H1 (cell line): ENCODE data around the gene ARID1B. TPM values are rescaled to one million over a fixed set of nuclear protein-coding genes. Genes with fewer than 3 reads are reported as not detected.

Experiments used
- CTCF ChIA-PET: fragments of 300-600 bp; sonication (Branson Sonifier 250); formaldehyde crosslinking; loops from one replicate; lab custom pipeline; 2021; ENCODE audit not compliant: partially characterized antibody; lab: Charles Lee
- POLR2A ChIA-PET: fragments of 300-600 bp; sonication (Branson Sonifier 250); formaldehyde crosslinking; loops from one replicate; lab custom pipeline; 2021; ENCODE audit warnings: inconsistent platforms; ENCODE audit not compliant: partially characterized antibody; lab: Charles Lee
- DNase-seq, 2 experiments: peaks; one replicate each; pipeline versions ENCODE4 v3.0.0 to v3.0.0-alpha.2; 2010 to 2022; ENCODE audit warnings: low spot score in 2 of 2, low read depth in 1 of 2, mixed read lengths in 1 of 2
- FAIRE-seq: peaks from 2 replicates; lab custom pipeline; 2011; peaks lifted over from hg19 to GRCh38; lab: Jason Lieb, UNC
- H2AFZ ChIP-seq: 2 replicates; pipeline ENCODE4 v1.8.1; 2012; ENCODE audit warnings: low read length, inconsistent platforms
- H2AK5ac ChIP-seq: 2 replicates; pipeline ENCODE4 v1.6.1; 2013; ENCODE audit warnings: low read depth, low read length
- H2BK120ac ChIP-seq: replicated peaks from 2 replicates; pipeline ENCODE3; 2013; ENCODE audit warnings: low read depth, low read length, inconsistent platforms
- H2BK12ac ChIP-seq: 2 replicates; pipeline ENCODE4 v1.6.1; 2013; ENCODE audit warnings: low read depth, low read length
- H2BK15ac ChIP-seq: 2 replicates; pipeline ENCODE4 v1.6.1; 2013; ENCODE audit warnings: low read length
- H2BK20ac ChIP-seq: 2 replicates; pipeline ENCODE4 v1.6.1; 2013; ENCODE audit warnings: low read length
- H2BK5ac ChIP-seq: 2 replicates; pipeline ENCODE4 v1.6.1; 2013; ENCODE audit warnings: low read depth, low read length
- H3K14ac ChIP-seq: 2 replicates; pipeline ENCODE4 v1.6.1; 2013; ENCODE audit warnings: inconsistent platforms; ENCODE audit not compliant: insufficient read length
- H3K18ac ChIP-seq: 2 replicates; pipeline ENCODE4 v1.6.1; 2013; ENCODE audit warnings: low read length; ENCODE audit errors: extremely low read depth
- H3K23ac ChIP-seq: 2 replicates; pipeline ENCODE4 v1.6.1; 2013; ENCODE audit warnings: inconsistent platforms; ENCODE audit not compliant: insufficient read length
- H3K23me2 ChIP-seq: 2 replicates; pipeline ENCODE4 v1.6.1; 2013; ENCODE audit warnings: low read depth, low read length
- H3K27ac ChIP-seq: 2 replicates; pipeline ENCODE4 v1.6.1; 2011; ENCODE audit warnings: low read depth, low read length, inconsistent platforms
- H3K27me3 ChIP-seq, 4 experiments: replicated peaks in 1 of 4; 1 replicate in 1 of 4; 2 replicates in 3 of 4; pipeline versions ENCODE4 v1.6.1 to v1.8.1; 2011 to 2013; ENCODE audit warnings: low read length in 3 of 4, mild to moderate bottlenecking in 3 of 4, inconsistent platforms in 2 of 4, mixed read lengths in 2 of 4, moderate library complexity in 1 of 4; ENCODE audit not compliant: control insufficient read depth in 3 of 4, insufficient read depth in 3 of 4; ENCODE audit errors: extremely low read depth in 1 of 4
- H3K36me3 ChIP-seq, 4 experiments: 2 replicates each; pipeline versions ENCODE4 v1.6.1 to v1.8.1; 2011 to 2013; ENCODE audit warnings: mild to moderate bottlenecking in 4 of 4, low read length in 3 of 4, moderate library complexity in 2 of 4, control low read depth in 1 of 4, inconsistent platforms in 1 of 4; ENCODE audit not compliant: insufficient read depth in 4 of 4, control insufficient read depth in 2 of 4
- H3K4ac ChIP-seq: replicated peaks from 2 replicates; pipeline ENCODE3; 2013; ENCODE audit warnings: low read length, low read depth, mixed read lengths, inconsistent platforms; ENCODE audit not compliant: insufficient read length
- H3K4me1 ChIP-seq, 4 experiments: replicated peaks in 1 of 4; 1 replicate in 1 of 4; 2 replicates in 3 of 4; pipeline versions ENCODE4 v1.6.1 to v1.8.1; 2011 to 2013; ENCODE audit warnings: low read length in 3 of 4, inconsistent platforms in 2 of 4, mixed read lengths in 1 of 4; ENCODE audit not compliant: insufficient read depth in 4 of 4, control insufficient read depth in 3 of 4
- H3K4me2 ChIP-seq, 2 experiments: 2 replicates each; pipeline versions ENCODE4 v1.6.1 to v1.8.1; 2011 to 2013; ENCODE audit warnings: low read depth in 2 of 2, low read length in 2 of 2, control low read depth in 1 of 2, inconsistent platforms in 1 of 2, mild to moderate bottlenecking in 1 of 2; ENCODE audit not compliant: insufficient read depth in 1 of 2
- H3K4me3 ChIP-seq, 4 experiments: fragments of 200-600, 300-600 bp in 1 of 4; sonication (generic), shearing (Covaris generic), sonication (Bioruptor Twin) in 1 of 4; 2 replicates each; pipeline versions ENCODE4 v1.5.1 to v1.8.1; 2011 to 2016; ENCODE audit warnings: low read length in 4 of 4, low read depth in 3 of 4, control low read depth in 2 of 4, inconsistent platforms in 2 of 4, mild to moderate bottlenecking in 2 of 4, mixed read lengths in 1 of 4, moderate library complexity in 1 of 4; ENCODE audit not compliant: insufficient read depth in 2 of 4; ENCODE audit errors: extremely low read depth in 1 of 4
- H3K56ac ChIP-seq: replicated peaks from 2 replicates; pipeline ENCODE3; 2013; ENCODE audit warnings: low read depth, mild to moderate bottlenecking, mixed read lengths, low read length, inconsistent platforms; ENCODE audit not compliant: insufficient read length
- H3K79me1 ChIP-seq: 2 replicates; pipeline ENCODE4 v1.6.1; 2013; ENCODE audit warnings: low read depth, low read length, control low read depth
- H3K79me2 ChIP-seq, 2 experiments: 2 replicates each; pipeline versions ENCODE4 v1.6.1 to v1.8.1; 2012 to 2013; ENCODE audit warnings: low read length in 2 of 2, mild to moderate bottlenecking in 2 of 2, inconsistent platforms in 1 of 2; ENCODE audit not compliant: insufficient read depth in 2 of 2, control insufficient read depth in 1 of 2
- H3K9ac ChIP-seq, 4 experiments: replicated peaks in 1 of 4; 1 replicate in 1 of 4; 2 replicates in 3 of 4; pipeline versions ENCODE4 v1.6.1 to v1.8.1; 2011 to 2013; ENCODE audit warnings: low read depth in 3 of 4, low read length in 3 of 4, control low read depth in 2 of 4, mild to moderate bottlenecking in 2 of 4, moderate library complexity in 2 of 4, inconsistent platforms in 1 of 4; ENCODE audit errors: extremely low read depth in 1 of 4
- H3K9me3 ChIP-seq, 2 experiments: 2 replicates each; pipeline versions ENCODE4 v1.6.1 to v1.8.1; 2012 to 2013; ENCODE audit warnings: mild to moderate bottlenecking in 2 of 2, moderate library complexity in 2 of 2, control low read depth in 1 of 2, inconsistent platforms in 1 of 2, low read depth in 1 of 2, low read length in 1 of 2, mixed read lengths in 1 of 2; ENCODE audit not compliant: insufficient read depth in 2 of 2
- H4K20me1 ChIP-seq, 2 experiments: replicated peaks in 1 of 2; 2 replicates each; pipeline versions ENCODE3 to v1.8.1; 2011 to 2013; ENCODE audit warnings: inconsistent platforms in 2 of 2, low read length in 2 of 2, mild to moderate bottlenecking in 1 of 2; ENCODE audit not compliant: insufficient read depth in 2 of 2, control insufficient read depth in 1 of 2
- H4K5ac ChIP-seq: 2 replicates; pipeline ENCODE4 v1.6.1; 2013; ENCODE audit warnings: low read length, low read depth, mixed read lengths, inconsistent platforms; ENCODE audit not compliant: insufficient read length
- H4K8ac ChIP-seq: 2 replicates; pipeline ENCODE4 v1.8.0; 2013; ENCODE audit warnings: mild to moderate bottlenecking, moderate library complexity, low read length, inconsistent platforms; ENCODE audit not compliant: insufficient read depth; ENCODE audit errors: extremely low read depth
- H4K91ac ChIP-seq: replicated peaks from 2 replicates; pipeline ENCODE3; 2013; ENCODE audit warnings: low read length, mixed read lengths, inconsistent platforms; ENCODE audit not compliant: insufficient read length
- POLR2AphosphoS5 ChIP-seq: IDR thresholded peaks from 2 replicates; pipeline ENCODE4 v1.6.1; 2011; ENCODE audit warnings: low read depth, low read length
- WGBS, 2 experiments: shearing (Covaris generic) in 1 of 2; methylation state at CpG; one replicate each; pipeline versions ENCODE4 v1.1.6 to v1.1.7; 2013 to 2015; ENCODE audit warnings: low lambda C conversion rate in 2 of 2, mixed read lengths in 2 of 2, inconsistent platforms in 1 of 2, low coverage in 1 of 2, missing lambda C conversion rate in 1 of 2; ENCODE audit not compliant: insufficient replicate concordance in 2 of 2, insufficient coverage in 1 of 2, insufficient read length in 1 of 2; ENCODE audit errors: extremely low coverage in 1 of 2, missing lambda C conversion rate in 1 of 2; 5-methylcytosine and 5-hydroxymethylcytosine counted together
- polyA plus RNA-seq, 7 experiments: library from polyadenylated mRNA; depleted of rRNA in 3 of 7; stranded (reverse) in 5 of 7; unstranded in 2 of 7; fragments of >200 nt in 5 of 7; fragments of 200-250 nt in 2 of 7; gene quantifications; 1 replicate in 5 of 7; 2 replicates in 1 of 7; 4 replicates in 1 of 7; pipeline versions ENCODE4 v1.2.1 to v1.2.3, GENCODE V29; 2011 to 2013; ENCODE audit warnings: missing spikeins in 2 of 7, mixed read lengths in 2 of 7
- total RNA-seq: library from RNA; stranded (reverse); fragmentation: NEBNext Ultra II Directional; extraction: Animal tissue kit (Norgen Biotek cat#: 25700); gene quantifications from 2 replicates; pipeline ENCODE4 v1.2.1, GENCODE V29; 2021

ARID1B gene
- total and polyA plus RNA-seq, 2 of the 8 experiments (the other 6 are each of a cell fraction or from before 2014, with no cell fraction given), result 24.3 to 70.3 TPM

DNA sequence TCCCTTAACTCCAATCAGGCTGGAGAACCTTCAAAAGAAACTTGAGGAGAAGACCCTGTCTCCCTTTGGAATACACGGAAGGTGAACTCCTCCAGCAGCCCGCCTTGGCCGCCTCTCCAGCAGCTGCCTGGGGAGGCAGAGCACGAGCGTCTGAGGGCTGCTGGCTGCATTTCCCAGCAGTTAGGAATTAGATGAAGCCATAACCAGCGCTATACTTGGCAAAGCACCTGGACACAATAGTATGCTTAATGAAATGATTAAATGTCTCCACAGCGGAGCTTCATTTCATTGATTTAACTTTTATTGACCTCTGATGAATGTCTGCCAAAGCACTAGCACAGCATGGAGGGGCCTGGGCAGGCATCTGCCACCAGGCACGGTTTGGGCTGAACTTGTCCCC lies 472.6 kb downstream of the ARID1B start:
- H3K4ac ChIP-seq, result no peak overlapping the region
- no peak overlapping the region for H3K23ac ChIP-seq
- no peak overlapping the region for H3K27ac ChIP-seq
- no peaks in the 10 kb centered on the region for H3K79me1 ChIP-seq
- H3K4me1 ChIP-seq, result 0 out of 7 replicates have a peak, but pooled peaks cover 0 to 2% (median 0%) of the 10 kb centered on the region in 4 experiments
- H3K23me2 ChIP-seq, result no peaks in the 10 kb centered on the region
- H3K18ac ChIP-seq, result no peak overlapping the region
- no peak for DNase-seq
- no peak overlapping the region for H3K56ac ChIP-seq
- H2AK5ac ChIP-seq, result no peak overlapping the region
- no peak overlapping the region for H3K9ac ChIP-seq
- no peak overlapping the region for H3K14ac ChIP-seq
- no peaks in the 10 kb centered on the region; a peak in 1 of 4 replicates for H3K9me3 ChIP-seq
- no peak overlapping the region for H4K91ac ChIP-seq
- ChIA-PET CTCF (interaction anchor here (0.6 kb wide), 1 partner anchor 836 kb away, joined by 3 read pairs; no protein-coding TSS in a partner anchor), POLR2A (no interaction called here)
- no peak overlapping the region for H2BK12ac ChIP-seq
- no peak overlapping the region for H2BK15ac ChIP-seq
- no peak overlapping the region for H2AFZ ChIP-seq
- no peaks in the 10 kb centered on the region for H3K27me3 ChIP-seq
- H4K20me1 ChIP-seq, result no peaks in the 10 kb centered on the region
- H3K36me3 ChIP-seq, result no peaks in the 10 kb centered on the region
- TF ChIP-seq POLR2AphosphoS5, result no peak
- no peak overlapping the region for H2BK120ac ChIP-seq
- no peaks in the 10 kb centered on the region for H3K79me2 ChIP-seq
- H3K4me3 ChIP-seq, result no peak overlapping the region
- H4K5ac ChIP-seq, result no peak overlapping the region
- WGBS, 2 experiments, result 91% methylated on average over 8 of the region's 8 CpGs; no CpG with 5 or more reads in 1 of the 2 experiments
- no peak overlapping the region for H4K8ac ChIP-seq
- FAIRE-seq, result no peak
- H2BK20ac ChIP-seq, result no peak overlapping the region
- H3K4me2 ChIP-seq, result no peak overlapping the region
- H2BK5ac ChIP-seq, result no peak overlapping the region
